DND-41 (cell line): ENCODE results near the gene DAPP1.

Source experiments
- EZH2 ChIP-seq: IDR thresholded peaks from 3 replicates; pipeline ENCODE4 v1.6.1; 2012; ENCODE audit warnings: borderline replicate concordance, low read depth, mild to moderate bottlenecking, moderate library complexity, low read length, inconsistent platforms; ENCODE audit not compliant: severe bottlenecking
- TF ChIP-seq, protein P1 (sequence below): IDR thresholded peaks from 2 replicates; pipeline ENCODE4 v1.5.1; 2012; ENCODE audit warnings: borderline replicate concordance, low read length, moderate library complexity, mild to moderate bottlenecking; ENCODE audit not compliant: poor library complexity, severe bottlenecking; ENCODE audit errors: extremely low read depth

- TF ChIP-seq, protein P1, sequence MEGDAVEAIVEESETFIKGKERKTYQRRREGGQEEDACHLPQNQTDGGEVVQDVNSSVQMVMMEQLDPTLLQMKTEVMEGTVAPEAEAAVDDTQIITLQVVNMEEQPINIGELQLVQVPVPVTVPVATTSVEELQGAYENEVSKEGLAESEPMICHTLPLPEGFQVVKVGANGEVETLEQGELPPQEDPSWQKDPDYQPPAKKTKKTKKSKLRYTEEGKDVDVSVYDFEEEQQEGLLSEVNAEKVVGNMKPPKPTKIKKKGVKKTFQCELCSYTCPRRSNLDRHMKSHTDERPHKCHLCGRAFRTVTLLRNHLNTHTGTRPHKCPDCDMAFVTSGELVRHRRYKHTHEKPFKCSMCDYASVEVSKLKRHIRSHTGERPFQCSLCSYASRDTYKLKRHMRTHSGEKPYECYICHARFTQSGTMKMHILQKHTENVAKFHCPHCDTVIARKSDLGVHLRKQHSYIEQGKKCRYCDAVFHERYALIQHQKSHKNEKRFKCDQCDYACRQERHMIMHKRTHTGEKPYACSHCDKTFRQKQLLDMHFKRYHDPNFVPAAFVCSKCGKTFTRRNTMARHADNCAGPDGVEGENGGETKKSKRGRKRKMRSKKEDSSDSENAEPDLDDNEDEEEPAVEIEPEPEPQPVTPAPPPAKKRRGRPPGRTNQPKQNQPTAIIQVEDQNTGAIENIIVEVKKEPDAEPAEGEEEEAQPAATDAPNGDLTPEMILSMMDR = no peak
- TF ChIP-seq EZH2 = no peak
Observed at GRCh38 chr4:99828477-99828876, 11.8 kb downstream of the DAPP1 start.
